HEK293 (cell line): ENCODE measurements around the gene SLC17A5.
A peak's percentile ranks its signal among the peaks of the same experiment; 100 is the strongest.

ENCODE experiments used
- CTCF ChIA-PET: fragments of 350-600 bp; formaldehyde crosslinking; extraction: SDS; loops from one replicate; lab custom pipeline; 2021; ENCODE audit warnings: antibody characterized with exemption; lab: Yijun Ruan, JAX
- POLR2A ChIA-PET: fragments of 300-600 bp; formaldehyde crosslinking; extraction: SDS; loops from one replicate; lab custom pipeline; 2020; ENCODE audit warnings: antibody characterized with exemption, inconsistent platforms; lab: Yijun Ruan, JAX
- H3K27ac ChIP-seq: fragments of 200-500 bp; sonication (Bioruptor generic); 2 replicates; pipeline ENCODE4 v1.5.1; 2014; ENCODE audit warnings: low read depth, low read length, control low read depth, inconsistent platforms; ENCODE audit errors: extremely low read depth
- H3K36me3 ChIP-seq, 2 experiments: fragments of 200-500 bp in 1 of 2; sonication (Bioruptor generic) in 1 of 2; 1 replicate in 1 of 2; 2 replicates in 1 of 2; pipeline ENCODE4 v1.5.1; 2014 to 2017; ENCODE audit warnings: inconsistent platforms in 2 of 2, low read length in 2 of 2; ENCODE audit not compliant: control insufficient read depth in 2 of 2, insufficient read depth in 1 of 2
- H3K4me1 ChIP-seq: fragments of 200-500 bp; sonication (Bioruptor generic); 2 replicates; pipeline ENCODE4 v1.5.1; 2014; ENCODE audit warnings: mild to moderate bottlenecking, low read length, inconsistent platforms; ENCODE audit not compliant: control insufficient read depth, insufficient read depth
- H3K4me3 ChIP-seq: 2 replicates; pipeline ENCODE4 v1.5.1; 2011; ENCODE audit warnings: low read depth, mild to moderate bottlenecking, control low read depth, low read length, moderate library complexity
- H3K9me3 ChIP-seq: fragments of 200-500 bp; sonication (Bioruptor generic); 2 replicates; pipeline ENCODE4 v1.5.1; 2014; ENCODE audit warnings: low read depth, low read length, inconsistent platforms; ENCODE audit not compliant: control insufficient read depth, insufficient read depth
- IKZF3 ChIP-seq: fragments of 450-650 bp; IDR thresholded peaks from 2 replicates; pipeline ENCODE4 v1.5.0; 2018; ENCODE audit warnings: missing biosample characterization, mild to moderate bottlenecking, missing genetic modification characterization, moderate library complexity
- KLF16 ChIP-seq: fragments of 450-650 bp; formaldehyde crosslinking; IDR thresholded peaks from 2 replicates; pipeline ENCODE4 v1.5.1; 2017; ENCODE audit warnings: missing biosample characterization, missing genetic modification characterization
- OVOL3 ChIP-seq: fragments of 450-650 bp; formaldehyde crosslinking; IDR thresholded peaks from 2 replicates; pipeline ENCODE4 v1.5.1; 2016; ENCODE audit warnings: missing biosample characterization, missing genetic modification characterization
- SP2 ChIP-seq: fragments of 450-650 bp; formaldehyde crosslinking; IDR thresholded peaks from 2 replicates; pipeline ENCODE4 v1.5.1; 2016; ENCODE audit warnings: missing biosample characterization, missing genetic modification characterization
- SP3 ChIP-seq: fragments of 450-650 bp; formaldehyde crosslinking; IDR thresholded peaks from 2 replicates; pipeline ENCODE4 v1.5.1; 2016; ENCODE audit warnings: missing biosample characterization, missing genetic modification characterization
- SP7 ChIP-seq: fragments of 450-650 bp; formaldehyde crosslinking; IDR thresholded peaks from 2 replicates; pipeline ENCODE4 v1.5.1; 2016; ENCODE audit warnings: missing biosample characterization, missing genetic modification characterization
- ZNF10 ChIP-seq: fragments of 450-650 bp; formaldehyde crosslinking; IDR thresholded peaks from 2 replicates; pipeline ENCODE4 v1.5.1; 2017; ENCODE audit warnings: missing biosample characterization, missing genetic modification characterization
- ZNF2 ChIP-seq: fragments of 450-650 bp; formaldehyde crosslinking; IDR thresholded peaks from 2 replicates; pipeline ENCODE4 v1.5.1; 2016; ENCODE audit warnings: missing biosample characterization, missing genetic modification characterization
- ZNF221 ChIP-seq: fragments of 450-650 bp; formaldehyde crosslinking; IDR thresholded peaks from 2 replicates; pipeline ENCODE4 v1.5.1; 2017; ENCODE audit warnings: missing biosample characterization, missing genetic modification characterization, borderline replicate concordance
- ZNF341 ChIP-seq: fragments of 450-650 bp; formaldehyde crosslinking; IDR thresholded peaks from 2 replicates; pipeline ENCODE4; 2016; ENCODE audit warnings: low read depth, missing biosample characterization, missing genetic modification characterization
- ZNF366 ChIP-seq: fragments of 450-650 bp; formaldehyde crosslinking; conservative IDR thresholded peaks from 2 replicates; pipeline ENCODE4 v1.5.1; 2016; ENCODE audit warnings: missing biosample characterization, missing genetic modification characterization
- ZNF394 ChIP-seq: fragments of 450-650 bp; formaldehyde crosslinking; IDR thresholded peaks from 2 replicates; pipeline ENCODE4 v1.5.1; 2016; ENCODE audit warnings: missing biosample characterization, missing genetic modification characterization, mild to moderate bottlenecking, moderate library complexity, borderline replicate concordance
- ZNF473 ChIP-seq: fragments of 450-650 bp; formaldehyde crosslinking; IDR thresholded peaks from 2 replicates; pipeline ENCODE4 v1.5.1; 2017; ENCODE audit warnings: missing biosample characterization, missing genetic modification characterization
- ZNF521 ChIP-seq: fragments of 450-650 bp; formaldehyde crosslinking; IDR thresholded peaks from 2 replicates; pipeline ENCODE4 v1.5.1; 2017; ENCODE audit warnings: missing biosample characterization, mild to moderate bottlenecking, missing genetic modification characterization
- ZNF548 ChIP-seq: fragments of 450-650 bp; formaldehyde crosslinking; IDR thresholded peaks from 2 replicates; pipeline ENCODE4 v1.5.1; 2016; ENCODE audit warnings: missing biosample characterization, missing genetic modification characterization
- ZNF558 ChIP-seq: fragments of 450-650 bp; formaldehyde crosslinking; IDR thresholded peaks from 2 replicates; pipeline ENCODE4 v1.5.1; 2016; ENCODE audit warnings: missing biosample characterization, missing genetic modification characterization
- ZNF560 ChIP-seq: fragments of 450-650 bp; formaldehyde crosslinking; IDR thresholded peaks from 2 replicates; pipeline ENCODE4 v1.5.1; 2017; ENCODE audit warnings: missing biosample characterization, missing genetic modification characterization, borderline replicate concordance
- ZNF600 ChIP-seq: fragments of 450-650 bp; formaldehyde crosslinking; IDR thresholded peaks from 2 replicates; pipeline ENCODE4 v1.5.1; 2016; ENCODE audit warnings: missing biosample characterization, missing genetic modification characterization
- ZNF621 ChIP-seq: fragments of 450-650 bp; formaldehyde crosslinking; IDR thresholded peaks from 2 replicates; pipeline ENCODE4 v1.5.1; 2017; ENCODE audit warnings: missing biosample characterization, missing genetic modification characterization
- ZNF623 ChIP-seq: fragments of 450-650 bp; formaldehyde crosslinking; IDR thresholded peaks from 2 replicates; pipeline ENCODE4 v1.5.1; 2016; ENCODE audit warnings: missing biosample characterization, missing genetic modification characterization
- ZNF629 ChIP-seq: fragments of 450-650 bp; formaldehyde crosslinking; IDR thresholded peaks from 2 replicates; pipeline ENCODE4 v1.5.1; 2017; ENCODE audit warnings: missing biosample characterization, missing genetic modification characterization
- ZNF776 ChIP-seq: fragments of 450-650 bp; formaldehyde crosslinking; IDR thresholded peaks from 2 replicates; pipeline ENCODE4 v1.5.0; 2017; ENCODE audit warnings: missing biosample characterization, missing genetic modification characterization, borderline replicate concordance
- ZSCAN16 ChIP-seq: fragments of 450-650 bp; formaldehyde crosslinking; IDR thresholded peaks from 2 replicates; pipeline ENCODE4 v1.5.1; 2016; ENCODE audit warnings: missing biosample characterization, missing genetic modification characterization
- TF ChIP-seq, protein P1 (sequence below): fragments of 450-650 bp; formaldehyde crosslinking; IDR thresholded peaks from 2 replicates; pipeline ENCODE4 v1.5.1; 2016; ENCODE audit warnings: missing biosample characterization, missing genetic modification characterization
- TF ChIP-seq, protein P2 (sequence below): fragments of 450-650 bp; IDR thresholded peaks from 2 replicates; pipeline ENCODE4 v1.5.1; 2018; ENCODE audit warnings: missing biosample characterization, mild to moderate bottlenecking, missing genetic modification characterization
- TF ChIP-seq, protein P3 (sequence below): fragments of 450-650 bp; formaldehyde crosslinking; IDR thresholded peaks from 2 replicates; pipeline ENCODE4 v1.5.1; 2016; ENCODE audit warnings: missing biosample characterization, missing genetic modification characterization

The SLC17A5 gene

DNA sequence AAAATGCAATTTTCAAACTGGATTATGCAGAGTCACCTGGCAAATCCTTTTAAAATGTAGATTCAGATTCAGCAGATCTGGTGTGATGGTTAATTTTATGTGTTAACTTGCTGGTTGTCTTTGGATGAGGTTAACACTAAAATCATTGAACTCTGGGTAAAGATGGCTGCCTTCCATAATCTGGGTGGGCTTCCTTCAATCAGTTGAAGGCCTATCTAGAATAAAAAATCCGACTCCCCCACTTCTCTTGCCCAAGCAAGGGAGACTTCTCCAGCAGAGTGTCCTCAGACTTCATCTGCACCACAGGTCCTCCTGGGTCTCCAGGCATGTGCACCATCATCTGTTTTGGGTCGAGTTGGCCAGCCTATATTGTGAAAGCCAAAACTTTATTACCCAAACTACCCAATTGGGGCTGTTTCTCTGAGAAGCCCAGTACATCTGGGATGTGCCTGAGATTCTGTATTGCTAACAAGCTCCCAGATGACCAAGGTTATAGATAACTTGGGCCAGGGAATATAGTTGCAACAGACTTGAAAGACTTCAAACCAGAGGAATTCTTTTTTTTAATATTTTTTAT lies 1.6 kb upstream of the SLC17A5 start:
- Histone ChIP-seq H3K9me3 (no peaks in the 10 kb centered on the region), H3K27ac (no peak overlapping the region), H3K4me3 (no peak overlapping the region), H3K4me1 (no peaks in the 10 kb centered on the region; the same call in 1 of the 2 replicates), H3K36me3 (no peaks in the 10 kb centered on the region; a peak in 1 of 3 replicates)
- TF ChIP-seq ZNF560 (tag by site-specific recombination) (no peak), ZNF10 (tag by site-specific recombination) (peak; percentile 93), ZNF558 (tag by site-specific recombination) (no peak), ZNF394 (tag by site-specific recombination) (no peak), ZNF548 (tag by site-specific recombination) (no peak)
- CTCF ChIA-PET, result interaction anchor here (1.0 to 1.7 kb wide), 4 partner anchors 17 to 1553 kb away, joined by 3 to 10 read pairs (median 6); no protein-coding TSS in a partner anchor
- POLR2A ChIA-PET, result interaction anchor here (1.4 to 3.9 kb wide), 3 partner anchors 8 to 133 kb away, joined by 3 to 88 read pairs (median 3); partner anchors contain the start of gene EEF1A1

DNA sequence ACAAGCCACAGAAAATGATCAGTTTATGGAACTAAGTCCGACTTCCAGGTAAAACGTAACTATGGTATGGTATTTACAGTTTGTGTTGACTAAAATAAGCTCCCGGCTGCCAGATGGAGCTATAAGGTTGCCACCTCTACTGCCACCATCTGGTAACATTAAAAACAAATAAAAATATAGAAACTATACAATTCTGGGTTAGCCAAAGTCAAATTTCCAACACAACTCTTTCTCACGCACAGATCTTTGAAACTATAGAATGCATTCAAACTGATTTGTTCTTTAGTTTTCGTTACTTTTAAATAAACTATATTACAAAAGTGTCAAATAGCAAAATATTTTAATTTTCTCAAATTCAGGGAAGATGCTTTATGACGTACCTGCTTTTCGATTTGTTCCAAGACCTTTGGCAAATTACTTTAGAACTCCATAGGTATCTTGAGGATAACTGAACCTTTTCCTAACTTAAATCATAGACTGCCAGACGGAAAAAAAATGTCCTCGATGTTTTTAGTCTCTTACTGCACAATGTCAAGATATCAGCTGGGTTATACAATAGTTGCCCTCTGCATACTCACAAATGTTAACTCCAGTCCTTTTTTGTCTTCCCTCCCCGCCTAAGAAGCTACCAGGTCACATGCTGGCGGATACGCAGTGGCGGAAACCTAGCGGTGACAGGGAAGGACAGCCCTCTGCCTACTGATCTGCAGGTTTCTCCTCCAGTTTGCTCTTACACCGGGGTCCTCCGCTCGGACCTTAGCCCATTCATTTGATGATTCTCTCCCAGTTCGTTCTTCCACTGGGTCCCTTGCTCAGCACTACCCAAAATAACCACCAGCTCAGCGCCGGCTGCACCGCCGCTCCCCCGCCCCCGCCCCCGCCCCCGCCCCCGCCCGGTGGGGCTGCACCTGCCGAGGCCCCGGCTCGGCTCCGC lies 888 bp downstream of the SLC17A5 start:
- Histone ChIP-seq H3K9me3 (no peaks in the 10 kb centered on the region), H3K36me3 (peaks cover 0 to 3% of the 10 kb centered on the region in 2 experiments; a peak in 2 of 3 replicates), H3K4me3 (peak overlapping the region; percentile 75), H3K4me1 (no peaks in the 10 kb centered on the region; the same call in 1 of the 2 replicates), H3K27ac (peak overlapping the region; percentile 96)
- CTCF ChIA-PET, result interaction anchor here (0.5 to 3.3 kb wide), 48 partner anchors 9 to 1702 kb away, joined by 3 to 19 read pairs (median 4); partner anchors contain the start of genes EEF1A1 and MTO1
- POLR2A ChIA-PET, result interaction anchor here (0.5 to 4.0 kb wide), 11 partner anchors 9 to 1553 kb away, joined by 3 to 88 read pairs (median 4); partner anchors contain the start of genes COL12A1, EEF1A1 and MTO1
- 0 out of 2 replicates have a peak, but pooled peaks have one; percentile 27 for TF ChIP-seq SP3 (tag by site-specific recombination)
- no peak for TF ChIP-seq ZNF623
- TF ChIP-seq ZNF2 (tag by site-specific recombination), result 0 out of 2 replicates have a peak, but pooled peaks have one; percentile 19
- no peak for TF ChIP-seq ZNF621 (tag by site-specific recombination)
- TF ChIP-seq ZSCAN16 (tag by site-specific recombination), result no peak
- TF ChIP-seq ZNF366, result peak; percentile 35
- TF ChIP-seq OVOL3 (tag by site-specific recombination), result 0 out of 2 replicates have a peak, but pooled peaks have one; percentile 8
- TF ChIP-seq, protein P1, sequence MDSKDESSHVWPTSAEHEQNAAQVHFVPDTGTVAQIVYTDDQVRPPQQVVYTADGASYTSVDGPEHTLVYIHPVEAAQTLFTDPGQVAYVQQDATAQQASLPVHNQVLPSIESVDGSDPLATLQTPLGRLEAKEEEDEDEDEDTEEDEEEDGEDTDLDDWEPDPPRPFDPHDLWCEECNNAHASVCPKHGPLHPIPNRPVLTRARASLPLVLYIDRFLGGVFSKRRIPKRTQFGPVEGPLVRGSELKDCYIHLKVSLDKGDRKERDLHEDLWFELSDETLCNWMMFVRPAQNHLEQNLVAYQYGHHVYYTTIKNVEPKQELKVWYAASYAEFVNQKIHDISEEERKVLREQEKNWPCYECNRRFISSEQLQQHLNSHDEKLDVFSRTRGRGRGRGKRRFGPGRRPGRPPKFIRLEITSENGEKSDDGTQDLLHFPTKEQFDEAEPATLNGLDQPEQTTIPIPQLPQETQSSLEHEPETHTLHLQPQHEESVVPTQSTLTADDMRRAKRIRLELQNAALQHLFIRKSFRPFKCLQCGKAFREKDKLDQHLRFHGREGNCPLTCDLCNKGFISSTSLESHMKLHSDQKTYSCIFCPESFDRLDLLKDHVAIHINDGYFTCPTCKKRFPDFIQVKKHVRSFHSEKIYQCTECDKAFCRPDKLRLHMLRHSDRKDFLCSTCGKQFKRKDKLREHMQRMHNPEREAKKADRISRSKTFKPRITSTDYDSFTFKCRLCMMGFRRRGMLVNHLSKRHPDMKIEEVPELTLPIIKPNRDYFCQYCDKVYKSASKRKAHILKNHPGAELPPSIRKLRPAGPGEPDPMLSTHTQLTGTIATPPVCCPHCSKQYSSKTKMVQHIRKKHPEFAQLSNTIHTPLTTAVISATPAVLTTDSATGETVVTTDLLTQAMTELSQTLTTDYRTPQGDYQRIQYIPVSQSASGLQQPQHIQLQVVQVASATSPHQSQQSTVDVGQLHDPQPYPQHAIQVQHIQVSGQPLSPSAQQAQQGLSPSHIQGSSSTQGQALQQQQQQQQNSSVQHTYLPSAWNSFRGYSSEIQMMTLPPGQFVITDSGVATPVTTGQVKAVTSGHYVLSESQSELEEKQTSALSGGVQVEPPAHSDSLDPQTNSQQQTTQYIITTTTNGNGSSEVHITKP, result peak; percentile 81
- no peak for TF ChIP-seq ZNF473 (tag by site-specific recombination)
- 0 out of 2 replicates have a peak, but pooled peaks have one; percentile 23 for TF ChIP-seq KLF16 (tag by site-specific recombination)
- TF ChIP-seq ZNF341 (tag by site-specific recombination), result peak; percentile 62
- peak; percentile 66 for TF ChIP-seq IKZF3 (tag by site-specific recombination)
- no peak for TF ChIP-seq ZNF521 (tag by site-specific recombination)
- peak; percentile 75 for TF ChIP-seq SP2 (tag by site-specific recombination)
- TF ChIP-seq ZNF776 (tag by site-specific recombination), result no peak
- TF ChIP-seq ZNF600 (tag by site-specific recombination), result peak; percentile 81
- peak; percentile 68 for TF ChIP-seq ZNF629 (tag by site-specific recombination)
- TF ChIP-seq, protein P2, sequence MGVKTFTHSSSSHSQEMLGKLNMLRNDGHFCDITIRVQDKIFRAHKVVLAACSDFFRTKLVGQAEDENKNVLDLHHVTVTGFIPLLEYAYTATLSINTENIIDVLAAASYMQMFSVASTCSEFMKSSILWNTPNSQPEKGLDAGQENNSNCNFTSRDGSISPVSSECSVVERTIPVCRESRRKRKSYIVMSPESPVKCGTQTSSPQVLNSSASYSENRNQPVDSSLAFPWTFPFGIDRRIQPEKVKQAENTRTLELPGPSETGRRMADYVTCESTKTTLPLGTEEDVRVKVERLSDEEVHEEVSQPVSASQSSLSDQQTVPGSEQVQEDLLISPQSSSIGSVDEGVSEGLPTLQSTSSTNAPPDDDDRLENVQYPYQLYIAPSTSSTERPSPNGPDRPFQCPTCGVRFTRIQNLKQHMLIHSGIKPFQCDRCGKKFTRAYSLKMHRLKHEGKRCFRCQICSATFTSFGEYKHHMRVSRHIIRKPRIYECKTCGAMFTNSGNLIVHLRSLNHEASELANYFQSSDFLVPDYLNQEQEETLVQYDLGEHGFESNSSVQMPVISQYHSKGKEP (tag by site-specific recombination), result no peak
- no peak for TF ChIP-seq ZNF221 (tag by site-specific recombination)
- TF ChIP-seq, protein P3, sequence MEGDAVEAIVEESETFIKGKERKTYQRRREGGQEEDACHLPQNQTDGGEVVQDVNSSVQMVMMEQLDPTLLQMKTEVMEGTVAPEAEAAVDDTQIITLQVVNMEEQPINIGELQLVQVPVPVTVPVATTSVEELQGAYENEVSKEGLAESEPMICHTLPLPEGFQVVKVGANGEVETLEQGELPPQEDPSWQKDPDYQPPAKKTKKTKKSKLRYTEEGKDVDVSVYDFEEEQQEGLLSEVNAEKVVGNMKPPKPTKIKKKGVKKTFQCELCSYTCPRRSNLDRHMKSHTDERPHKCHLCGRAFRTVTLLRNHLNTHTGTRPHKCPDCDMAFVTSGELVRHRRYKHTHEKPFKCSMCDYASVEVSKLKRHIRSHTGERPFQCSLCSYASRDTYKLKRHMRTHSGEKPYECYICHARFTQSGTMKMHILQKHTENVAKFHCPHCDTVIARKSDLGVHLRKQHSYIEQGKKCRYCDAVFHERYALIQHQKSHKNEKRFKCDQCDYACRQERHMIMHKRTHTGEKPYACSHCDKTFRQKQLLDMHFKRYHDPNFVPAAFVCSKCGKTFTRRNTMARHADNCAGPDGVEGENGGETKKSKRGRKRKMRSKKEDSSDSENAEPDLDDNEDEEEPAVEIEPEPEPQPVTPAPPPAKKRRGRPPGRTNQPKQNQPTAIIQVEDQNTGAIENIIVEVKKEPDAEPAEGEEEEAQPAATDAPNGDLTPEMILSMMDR (tag by site-specific recombination), result peak; percentile 11; the same call in 1 of the 2 replicates
- TF ChIP-seq SP7 (tag by site-specific recombination), result 0 out of 2 replicates have a peak, but pooled peaks have one; percentile 10
